GM19043 (cell line): ENCODE data around the gene CHST15.

ENCODE experiments used
- ATAC-seq: cut with Tn5 transposase; IDR thresholded peaks from one replicate; pipeline ENCODE4 v1.9.1; 2021; ENCODE audit warnings: low read depth; ENCODE audit not compliant: unreplicated experiment

The CHST15 gene

DNA sequence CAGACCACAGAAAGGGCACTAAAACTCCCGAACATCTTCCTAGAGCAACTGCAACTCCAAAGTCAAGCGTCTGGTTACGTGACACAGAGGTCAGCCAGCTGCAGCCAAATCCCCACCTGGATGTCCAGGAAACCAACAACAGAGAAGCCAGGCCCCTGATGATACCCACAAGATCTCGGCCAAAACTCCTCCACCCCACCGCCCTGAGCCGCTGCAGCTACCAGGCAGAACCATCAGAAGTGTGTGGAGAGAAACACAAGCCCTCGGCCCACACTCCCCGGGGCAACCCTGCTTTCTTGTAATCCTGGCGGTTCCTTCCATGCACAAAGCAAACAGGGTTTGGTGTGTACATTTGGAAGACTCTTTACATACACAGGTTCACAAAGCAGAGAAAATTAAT is 8.7 kb downstream of the CHST15 start:
- no peak for ATAC-seq

- no peak for ATAC-seq
Observed at GRCh38 chr10:124083740-124084397, 9.5 kb downstream of the CHST15 start.

DNA sequence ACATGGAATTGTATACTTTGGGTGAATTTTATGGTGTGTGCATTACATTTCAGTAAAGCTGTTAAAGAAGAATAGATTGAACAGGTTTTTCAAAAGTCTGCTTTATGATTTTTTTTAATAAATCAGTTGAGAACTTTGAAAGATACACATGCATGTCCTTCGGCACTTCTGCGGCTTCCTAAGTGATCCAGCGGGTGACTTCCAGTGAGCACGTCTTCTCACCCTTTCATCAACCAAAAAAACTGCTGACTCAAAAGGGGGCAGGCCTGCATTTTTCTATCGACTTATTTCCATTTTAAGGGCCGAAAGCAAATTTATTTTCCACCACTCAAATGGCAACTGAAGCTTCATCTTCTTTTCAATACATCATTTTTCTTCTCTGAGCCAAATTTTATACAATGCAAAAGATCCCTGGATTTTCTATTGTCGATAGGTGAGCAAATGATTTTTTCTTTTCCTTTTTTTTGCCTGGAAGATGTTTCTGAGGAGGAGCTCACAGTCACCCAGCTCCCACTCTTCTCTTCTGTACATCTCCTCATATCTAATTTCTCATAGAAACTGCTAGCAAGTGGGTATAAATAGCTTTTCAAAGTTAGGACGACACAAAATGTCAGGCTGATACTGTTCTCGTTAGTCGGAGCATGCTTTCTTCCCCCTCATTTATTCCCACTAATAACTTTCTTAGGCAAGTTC is 10.2 kb downstream of the CHST15 start:
- ATAC-seq, result no peak

GRCh38 chr10:124082555-124082954 is 10.8 kb downstream of the CHST15 start:
- ATAC-seq, result no peak

DNA sequence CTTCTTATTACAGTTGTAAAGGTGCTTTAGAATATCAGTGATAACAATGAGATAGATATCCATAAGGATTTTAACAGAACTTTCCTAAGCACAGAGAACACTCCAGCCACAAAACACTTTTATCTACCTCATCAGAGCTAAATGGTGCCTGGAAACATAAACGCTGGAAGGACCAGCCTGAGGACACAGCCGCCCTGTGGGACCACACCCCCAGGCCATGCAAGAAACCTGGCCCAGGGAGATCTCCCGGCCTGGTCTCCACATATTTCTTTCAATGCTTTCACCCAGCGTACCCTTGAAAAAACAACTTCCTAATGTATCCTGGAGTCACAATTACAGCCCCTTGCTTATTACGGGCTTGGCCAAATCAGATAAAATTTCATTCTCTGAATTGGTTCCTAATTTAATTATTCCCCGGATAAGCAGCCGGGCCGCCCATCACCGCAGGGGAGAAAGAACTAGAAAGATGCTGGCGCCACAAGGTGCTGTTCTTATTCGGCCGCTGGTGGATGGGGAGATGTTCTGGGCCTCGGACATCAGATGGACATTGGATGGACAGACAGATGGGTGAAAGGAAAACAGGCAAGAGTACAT is 11.8 kb downstream of the CHST15 start:
- no peak for ATAC-seq

DNA sequence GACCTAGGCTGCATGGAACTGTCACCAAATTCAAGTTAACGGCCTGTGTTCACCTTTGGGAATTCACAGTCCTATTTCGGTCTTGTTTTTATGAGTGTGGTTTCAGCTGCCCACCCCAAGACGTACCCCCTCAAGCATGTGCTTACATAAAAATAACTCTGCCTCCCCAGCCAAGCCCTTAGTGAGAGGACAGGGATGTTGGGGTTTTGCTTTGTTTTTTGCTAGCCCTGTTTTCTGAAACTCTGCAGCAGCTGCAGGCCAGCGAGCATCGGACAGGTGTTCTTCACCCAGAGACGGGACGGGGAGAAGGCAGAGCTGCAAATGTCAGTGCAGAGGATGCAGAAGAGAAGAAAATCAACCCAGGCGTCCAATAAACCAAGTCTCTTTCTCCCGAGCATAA is 13.5 kb downstream of the CHST15 start:
- no peak for ATAC-seq

- ATAC-seq, result no peak
Observed at GRCh38 chr10:124078714-124079113, 14.7 kb downstream of the CHST15 start.

GRCh38 chr10:124078028-124078427 is 15.4 kb downstream of the CHST15 start:
- ATAC-seq, result no peak

GRCh38 chr10:124077208-124077993 is 16.0 kb downstream of the CHST15 start:
- ATAC-seq, result no peak

DNA sequence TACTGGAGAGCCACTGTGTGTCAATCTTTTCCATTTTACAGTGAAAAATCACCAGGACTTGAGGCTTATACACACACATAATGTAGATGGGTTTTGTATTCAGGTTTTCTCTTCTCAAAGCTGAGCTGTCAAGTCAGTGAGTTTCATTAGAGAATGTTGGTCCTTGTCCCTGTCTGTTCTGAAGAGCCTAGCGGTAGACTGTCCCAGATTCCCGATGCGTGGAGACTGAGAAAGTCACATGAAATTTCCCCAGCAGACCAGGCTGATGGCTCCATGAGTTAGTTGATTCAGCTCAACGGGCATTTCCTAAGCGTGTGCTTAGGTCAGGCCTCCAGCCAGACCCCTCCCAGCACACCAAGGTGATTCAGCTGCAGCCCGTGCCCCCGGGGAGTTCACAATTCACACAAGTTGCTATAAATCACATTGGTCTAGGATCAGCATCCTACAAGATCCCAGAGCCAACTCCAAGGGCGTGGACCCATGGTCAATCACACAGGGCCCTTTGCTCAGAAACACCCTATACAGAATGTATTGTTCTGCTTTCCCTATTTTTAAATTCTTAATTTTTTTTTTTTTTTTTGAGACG is 17.2 kb downstream of the CHST15 start:
- no peak for ATAC-seq

DNA sequence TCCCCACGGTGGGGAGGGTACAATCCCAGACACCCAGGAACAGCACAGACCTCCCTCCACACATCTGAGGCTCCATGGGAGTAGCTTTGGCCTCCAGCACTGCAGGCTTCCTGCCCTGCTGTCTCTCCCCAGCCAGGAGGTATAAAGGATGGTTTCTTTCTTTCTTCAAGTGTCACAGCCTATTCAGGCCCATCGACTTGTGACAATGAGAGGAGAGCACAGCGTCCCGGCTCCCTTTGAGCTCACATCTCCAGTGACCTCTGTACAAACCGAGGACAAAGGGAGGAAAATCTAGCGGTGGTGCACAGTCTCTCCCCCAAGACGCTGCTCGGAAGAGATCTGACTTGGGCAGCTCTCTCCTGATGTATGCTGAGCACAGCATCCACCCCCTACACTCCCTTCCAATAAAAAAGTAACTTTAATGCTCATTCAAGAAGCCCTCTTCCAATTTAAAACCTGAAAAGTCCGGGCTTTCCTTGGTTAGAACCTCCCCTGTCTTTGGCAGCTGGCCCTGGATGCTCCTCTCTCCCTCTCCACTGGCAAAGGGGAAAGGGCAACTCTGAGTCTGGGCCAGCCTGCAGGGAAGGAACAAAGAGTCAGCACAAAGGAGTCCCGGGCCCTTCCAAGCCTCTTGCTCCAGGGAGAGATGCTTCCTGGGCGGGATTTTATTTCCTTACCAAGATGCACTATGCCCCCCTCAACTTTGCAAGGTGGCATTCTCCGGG is 18.0 kb downstream of the CHST15 start:
- no peak for ATAC-seq

GRCh38 chr10:124074501-124075109 is 18.8 kb downstream of the CHST15 start:
- no peak for ATAC-seq

GRCh38 chr10:124073978-124074377 is 19.4 kb downstream of the CHST15 start:
- ATAC-seq, result no peak

- no peak for ATAC-seq
Observed at GRCh38 chr10:124072541-124072940, 20.9 kb downstream of the CHST15 start.

GRCh38 chr10:124072106-124072505 is 21.3 kb downstream of the CHST15 start:
- ATAC-seq, result no peak

DNA sequence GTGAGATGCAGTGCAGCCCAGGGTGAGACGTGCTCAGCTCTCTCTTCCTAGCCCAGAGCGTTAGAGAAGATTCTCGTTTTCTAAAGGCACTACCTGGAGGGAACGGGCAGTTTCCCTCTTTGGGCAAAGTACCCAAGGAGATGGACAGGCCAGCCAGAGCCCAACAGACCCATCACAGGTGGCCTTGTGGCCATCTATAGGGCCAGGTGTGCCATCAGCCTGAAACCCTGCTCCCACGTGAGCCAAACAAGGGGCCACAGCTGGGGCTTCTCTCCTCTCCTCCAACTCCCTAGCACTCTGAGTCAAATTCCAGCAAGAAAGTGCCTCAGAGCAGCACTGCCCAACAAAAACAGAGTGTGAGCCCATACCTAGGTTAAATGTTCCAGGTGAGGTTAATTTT is 22.3 kb downstream of the CHST15 start:
- ATAC-seq, result no peak

DNA sequence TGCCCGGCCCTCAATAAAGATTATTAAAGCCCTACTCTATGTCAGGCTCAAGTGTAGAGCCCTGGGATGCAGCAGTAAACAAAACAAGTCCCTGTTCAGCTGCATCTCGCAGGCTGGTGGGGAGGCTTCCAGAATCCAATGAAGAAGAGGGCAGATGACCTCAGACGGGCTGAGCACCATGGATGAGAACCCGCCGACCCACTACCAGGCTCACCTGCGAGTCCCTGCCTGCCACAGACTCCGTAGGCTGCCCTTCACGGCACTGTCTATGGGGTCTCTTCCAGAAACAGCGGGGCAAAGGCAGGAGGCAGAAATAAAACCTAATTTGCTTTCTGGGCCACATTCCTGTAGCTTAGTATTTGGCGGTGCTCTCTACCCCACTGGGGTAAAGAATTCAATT is 22.7 kb downstream of the CHST15 start:
- ATAC-seq, result no peak

GRCh38 chr10:124069341-124070264 is 23.8 kb downstream of the CHST15 start:
- no peak for ATAC-seq

GRCh38 chr10:124068929-124069328 is 24.5 kb downstream of the CHST15 start:
- ATAC-seq, result no peak
